Measurements from ENCODE around the gene SF3B5.
A peak's percentile ranks its signal among the peaks of the same experiment; 100 is the strongest.

Gene SF3B5

DNA sequence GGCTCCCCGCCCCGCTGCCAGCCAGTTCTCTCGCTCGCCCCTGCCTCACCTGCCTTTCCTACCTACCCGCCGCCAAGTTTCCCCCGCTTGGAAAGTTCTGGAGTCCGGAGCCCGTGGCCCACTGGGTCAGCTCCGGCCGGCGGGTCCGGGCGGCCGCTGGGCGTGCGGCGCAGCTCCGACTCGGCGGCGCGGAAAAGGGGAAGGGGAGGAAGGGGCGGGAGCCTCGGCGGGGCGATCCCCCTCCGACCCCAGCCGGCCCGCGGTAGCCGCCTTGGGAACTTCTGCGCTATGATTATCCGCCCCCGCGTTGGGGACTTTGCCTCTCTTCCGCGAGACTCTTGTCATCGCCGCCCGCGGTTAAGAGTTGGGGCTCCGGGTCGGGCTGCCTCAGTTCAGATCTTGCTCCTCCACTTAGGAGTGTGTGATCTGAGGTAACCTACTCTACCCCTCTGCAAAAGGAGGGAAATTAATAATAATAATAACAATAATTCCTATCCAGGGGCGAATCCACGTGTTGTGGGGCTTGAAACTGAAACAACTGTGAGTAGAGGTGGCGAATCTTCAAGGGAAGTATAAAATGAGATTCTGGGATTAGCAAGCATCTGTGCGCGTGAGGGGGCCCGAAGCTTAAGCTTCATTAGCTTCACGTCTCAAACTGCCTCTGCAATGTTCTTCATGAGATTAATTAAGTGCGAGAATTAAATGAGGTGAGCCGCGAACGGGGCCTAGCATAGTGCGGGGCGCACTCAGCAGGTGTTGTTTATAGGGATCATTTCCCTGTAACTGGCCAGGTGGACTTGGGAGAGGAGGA, 30.8 kb downstream of the SF3B5 start:
- TF ChIP-seq, protein P1, sequence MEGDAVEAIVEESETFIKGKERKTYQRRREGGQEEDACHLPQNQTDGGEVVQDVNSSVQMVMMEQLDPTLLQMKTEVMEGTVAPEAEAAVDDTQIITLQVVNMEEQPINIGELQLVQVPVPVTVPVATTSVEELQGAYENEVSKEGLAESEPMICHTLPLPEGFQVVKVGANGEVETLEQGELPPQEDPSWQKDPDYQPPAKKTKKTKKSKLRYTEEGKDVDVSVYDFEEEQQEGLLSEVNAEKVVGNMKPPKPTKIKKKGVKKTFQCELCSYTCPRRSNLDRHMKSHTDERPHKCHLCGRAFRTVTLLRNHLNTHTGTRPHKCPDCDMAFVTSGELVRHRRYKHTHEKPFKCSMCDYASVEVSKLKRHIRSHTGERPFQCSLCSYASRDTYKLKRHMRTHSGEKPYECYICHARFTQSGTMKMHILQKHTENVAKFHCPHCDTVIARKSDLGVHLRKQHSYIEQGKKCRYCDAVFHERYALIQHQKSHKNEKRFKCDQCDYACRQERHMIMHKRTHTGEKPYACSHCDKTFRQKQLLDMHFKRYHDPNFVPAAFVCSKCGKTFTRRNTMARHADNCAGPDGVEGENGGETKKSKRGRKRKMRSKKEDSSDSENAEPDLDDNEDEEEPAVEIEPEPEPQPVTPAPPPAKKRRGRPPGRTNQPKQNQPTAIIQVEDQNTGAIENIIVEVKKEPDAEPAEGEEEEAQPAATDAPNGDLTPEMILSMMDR (conservative IDR thresholded peaks at IDR 0.05; ENCODE audit: low read depth): no peak
- no peak for DNase-seq (ENCODE audit: low spot score)
- POLR2A ChIA-PET (ENCODE audit: low non-redundant PET): interaction anchor here (1.1 kb wide), 1 partner anchor 26 kb away, joined by 3 read pairs; no protein-coding TSS in a partner anchor
- CTCF ChIA-PET: interaction anchor here (0.5 to 1.2 kb wide), 5 partner anchors 31 to 1927 kb away, joined by 3 to 5 read pairs (median 4); partner anchors contain the start of gene SF3B5
- H3K27ac ChIP-seq: no peak overlapping the region

DNA sequence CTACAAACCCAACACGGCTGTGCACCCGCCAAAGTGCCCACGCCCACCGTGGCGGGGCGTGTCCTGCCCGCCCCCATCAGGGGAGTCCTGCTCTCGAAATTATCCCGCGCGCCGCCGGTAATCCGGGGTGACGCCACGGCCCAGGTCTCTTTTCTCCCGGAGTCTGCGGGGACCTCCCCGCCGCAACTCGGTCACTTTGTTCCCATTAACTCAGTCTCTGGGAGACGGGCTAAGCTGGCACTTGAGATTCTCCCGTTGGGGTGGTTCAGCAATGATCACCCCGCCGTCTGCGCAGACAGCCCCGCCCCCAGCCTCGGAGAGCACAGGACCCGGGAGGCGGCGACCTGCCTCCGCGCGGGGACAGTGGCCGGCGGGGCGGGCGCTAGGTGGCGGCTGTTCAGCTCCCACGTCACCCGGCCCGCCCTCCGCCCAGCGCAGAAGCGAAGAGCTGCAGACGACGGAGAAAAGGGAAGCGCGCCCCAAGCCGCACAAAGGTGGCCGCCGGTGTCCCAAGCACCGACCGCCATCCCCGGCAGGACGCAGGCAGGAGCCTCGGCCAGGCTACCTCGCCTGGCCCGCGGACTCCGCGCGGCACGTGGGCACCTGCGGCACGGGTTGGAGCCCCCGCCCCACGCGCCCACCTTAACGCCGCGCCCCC, 31.5 kb downstream of the SF3B5 start:
- CTCF ChIA-PET: interaction anchor here (0.5 to 1.2 kb wide), 5 partner anchors 32 to 1926 kb away, joined by 3 to 5 read pairs (median 4); partner anchors contain the start of gene SF3B5
- no peak overlapping the region for H3K27ac ChIP-seq
- DNase-seq (ENCODE audit: low spot score): peak; percentile 23
- POLR2A ChIA-PET (ENCODE audit: low non-redundant PET): interaction anchor here (1.1 kb wide), 1 partner anchor 27 kb away, joined by 3 read pairs; no protein-coding TSS in a partner anchor
- TF ChIP-seq, protein P1 (conservative IDR thresholded peaks at IDR 0.05; ENCODE audit: low read depth): peak; percentile 20; the same call in 1 of the 2 replicates

DNA sequence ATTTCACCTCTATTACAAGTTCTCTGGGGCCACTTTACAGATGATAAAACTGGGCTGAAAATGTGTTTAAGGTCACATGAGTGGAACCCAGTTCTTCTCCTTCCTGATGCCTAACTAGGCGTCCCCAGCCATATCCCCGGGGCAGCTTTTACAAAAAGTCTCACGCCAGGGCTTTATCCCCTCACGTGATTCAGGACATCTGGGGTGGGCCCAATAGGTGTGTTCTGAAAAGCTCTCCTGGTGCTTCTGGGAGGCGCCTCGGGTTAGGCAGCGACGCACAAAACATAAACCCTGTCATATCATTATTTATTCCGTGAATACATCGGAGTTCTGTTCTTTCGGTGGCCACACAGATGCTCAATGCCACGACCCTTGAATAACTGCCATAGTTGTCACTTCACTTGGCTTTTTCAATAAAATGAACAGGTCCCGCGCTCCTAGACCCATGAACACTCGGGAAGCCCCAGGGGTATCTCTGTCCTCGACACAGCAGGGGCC, 32.1 kb downstream of the SF3B5 start:
- TF ChIP-seq, protein P1 (conservative IDR thresholded peaks at IDR 0.05; ENCODE audit: low read depth): no peak
- H3K27ac ChIP-seq: no peak overlapping the region
- ChIA-PET CTCF (interaction anchor here (0.6 to 1.2 kb wide), 3 partner anchors 50 to 550 kb away, joined by 3 to 5 read pairs (median 4); no protein-coding TSS in a partner anchor), POLR2A (ENCODE audit: low non-redundant PET) (interaction anchor here (0.6 to 1.1 kb wide), 2 partner anchors 27 to 32 kb away, joined by 3 read pairs; partner anchors contain the start of gene SF3B5)
- DNase-seq (ENCODE audit: low spot score): no peak

DNA sequence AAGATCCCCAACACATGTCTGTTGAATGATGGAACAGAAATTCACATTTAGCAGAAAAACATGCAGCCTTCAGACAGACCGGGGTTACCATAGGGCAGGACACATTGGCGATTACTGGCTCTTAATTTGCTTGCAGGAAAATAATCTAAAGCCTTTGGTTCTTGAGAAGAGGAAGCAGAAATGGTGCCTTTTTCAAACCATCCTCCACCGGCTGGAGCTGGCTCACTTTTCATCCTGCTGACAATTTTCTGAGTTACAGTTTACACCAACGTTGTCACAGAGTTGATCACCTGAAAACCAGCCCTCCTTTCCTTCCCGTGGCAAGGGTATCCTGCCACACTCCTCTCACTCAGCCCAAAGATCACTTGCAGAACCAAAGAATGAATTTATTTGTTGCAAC, 32.6 kb downstream of the SF3B5 start:
- H3K27ac ChIP-seq: no peak overlapping the region
- TF ChIP-seq, protein P1 (conservative IDR thresholded peaks at IDR 0.05; ENCODE audit: low read depth): no peak
- CTCF ChIA-PET: interaction anchor here (0.6 kb wide), 3 partner anchors 52 to 420 kb away, joined by 3 to 4 read pairs (median 3); no protein-coding TSS in a partner anchor
- POLR2A ChIA-PET (ENCODE audit: low non-redundant PET): interaction anchor here (0.6 kb wide), 1 partner anchor 33 kb away, joined by 3 read pairs; the partner anchor contains the start of gene SF3B5
- DNase-seq (ENCODE audit: low spot score): no peak

DNA sequence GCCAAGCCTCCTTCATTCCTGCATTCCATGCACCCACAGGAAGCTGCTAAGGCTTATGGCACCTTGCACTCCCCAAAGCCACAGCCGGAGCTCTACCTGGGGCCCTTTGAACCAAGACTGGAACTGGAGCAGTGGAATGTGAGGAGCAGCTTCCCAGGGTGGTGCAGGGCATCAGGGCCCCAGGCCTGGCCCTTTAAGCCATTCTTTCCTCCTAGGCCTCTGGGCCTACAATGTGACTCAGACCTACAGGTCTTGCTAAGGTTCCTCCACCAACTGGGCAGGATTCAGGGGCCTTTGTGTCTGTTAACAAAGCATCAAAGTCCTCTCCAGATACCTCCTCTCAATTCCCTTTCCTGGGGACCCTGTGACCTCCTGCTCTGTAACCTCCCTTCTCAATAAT, 36.2 kb downstream of the SF3B5 start:
- H3K27ac ChIP-seq: no peak overlapping the region
- no peak for DNase-seq (ENCODE audit: low spot score)
- ChIA-PET POLR2A (ENCODE audit: low non-redundant PET) (no interaction called here), CTCF (no interaction called here)
- TF ChIP-seq, protein P1 (conservative IDR thresholded peaks at IDR 0.05; ENCODE audit: low read depth): no peak
